ENCODE measurements around the gene DNAH9. TPM values are rescaled to one million over a fixed set of nuclear protein-coding genes. Genes with fewer than 3 reads are reported as not detected.

The DNAH9 gene
- total RNA-seq, 1 experiment from 2014 or later = not detected

- CTCF ChIA-PET = no interaction called here
- POLR2A ChIA-PET = no interaction called here
- H3K4me3 Mint-ChIP-seq (ENCODE audit: unreplicated experiment) = no peak overlapping the region
Observed at GRCh38 chr17:11874756-11875155, 276.5 kb downstream of the DNAH9 start.

GRCh38 chr17:11880714-11881113 lies 282.4 kb downstream of the DNAH9 start:
- Mint-ChIP-seq H3K4me1 (ENCODE audit: low read depth, unreplicated experiment) (no peaks in the 10 kb centered on the region), H3K9me3 (ENCODE audit: unreplicated experiment) (no peaks in the 10 kb centered on the region), H3K27me3 (ENCODE audit: insufficient read depth, unreplicated experiment) (peaks cover 3% of the 10 kb centered on the region), H3K27ac (ENCODE audit: unreplicated experiment) (no peak overlapping the region), H3K4me3 (ENCODE audit: unreplicated experiment) (no peak overlapping the region), H3K36me3 (ENCODE audit: insufficient read depth, unreplicated experiment) (no peaks in the 10 kb centered on the region)
- peak; percentile 19 to 34 for DNase-seq
- no peaks in the 10 kb centered on the region for H3K27me3 ChIP-seq (replicated peaks; ENCODE audit: control insufficient read depth, insufficient read depth, low read length)
- ChIA-PET CTCF (no interaction called here), POLR2A (no interaction called here)
- no TSS peak for BruUV-seq (replicated peaks)
- no peaks in the 10 kb centered on the region for H3K9me3 ChIP-seq
- intact Hi-C loops (cut with micrococcal nuclease; ENCODE audit: unreplicated experiment) = no loop called here
- no peaks in the 10 kb centered on the region for H3K36me3 ChIP-seq (ENCODE audit: control insufficient read depth, insufficient read depth, low read length)
- TF ChIP-seq CTCF (IDR thresholded peaks at IDR 0.05; ENCODE audit: insufficient read depth in 1 of 2, low read depth in 1 of 2, low read length in 1 of 2, severe bottlenecking in 1 of 2, unreplicated experiment in 1 of 2) = peak in 1 of 2 experiments; percentile 26
- no peaks in the 10 kb centered on the region for H3K4me1 ChIP-seq
- H3K4me3 ChIP-seq (ENCODE audit: low read depth, low read length) = no peak overlapping the region

More at GRCh38 chr17:11874756-11875155, 276.5 kb downstream of the DNAH9 start:
- no peak overlapping the region for H3K4me3 ChIP-seq (ENCODE audit: low read depth, low read length)
- no peaks in the 10 kb centered on the region for H3K4me1 Mint-ChIP-seq (ENCODE audit: low read depth, unreplicated experiment)
- BruUV-seq (replicated peaks) = no TSS peak
- no peaks in the 10 kb centered on the region for H3K4me1 ChIP-seq
- no peak overlapping the region for H3K27ac Mint-ChIP-seq (ENCODE audit: unreplicated experiment)
- H3K27me3 ChIP-seq (replicated peaks; ENCODE audit: control insufficient read depth, insufficient read depth, low read length) = no peaks in the 10 kb centered on the region
- no peaks in the 10 kb centered on the region for H3K36me3 Mint-ChIP-seq (ENCODE audit: insufficient read depth, unreplicated experiment)
- no peaks in the 10 kb centered on the region for H3K36me3 ChIP-seq (ENCODE audit: control insufficient read depth, insufficient read depth, low read length)
- intact Hi-C loops (cut with micrococcal nuclease; ENCODE audit: unreplicated experiment) = no loop called here
- no peak for DNase-seq
- TF ChIP-seq CTCF (IDR thresholded peaks at IDR 0.05; ENCODE audit: insufficient read depth in 1 of 2, low read depth in 1 of 2, low read length in 1 of 2, severe bottlenecking in 1 of 2, unreplicated experiment in 1 of 2) = no peak
- peaks cover 3% of the 10 kb centered on the region for H3K27me3 Mint-ChIP-seq (ENCODE audit: insufficient read depth, unreplicated experiment)
- no peaks in the 10 kb centered on the region for H3K9me3 Mint-ChIP-seq (ENCODE audit: unreplicated experiment)
- H3K9me3 ChIP-seq = no peaks in the 10 kb centered on the region

GRCh38 chr17:11882716-11883115 lies 284.4 kb downstream of the DNAH9 start:
- Mint-ChIP-seq H3K27me3 (ENCODE audit: insufficient read depth, unreplicated experiment) (peaks cover 3% of the 10 kb centered on the region), H3K27ac (ENCODE audit: unreplicated experiment) (no peak overlapping the region)
- no TSS peak for BruUV-seq (replicated peaks)

More at GRCh38 chr17:11882716-11883115, 284.4 kb downstream of the DNAH9 start:
- no peak overlapping the region for H3K4me3 ChIP-seq (ENCODE audit: low read depth, low read length)
- H3K36me3 ChIP-seq (ENCODE audit: control insufficient read depth, insufficient read depth, low read length) = no peaks in the 10 kb centered on the region
- no peaks in the 10 kb centered on the region for H3K9me3 Mint-ChIP-seq (ENCODE audit: unreplicated experiment)
- intact Hi-C loops (cut with micrococcal nuclease; ENCODE audit: unreplicated experiment) = no loop called here
- H3K4me1 ChIP-seq = no peaks in the 10 kb centered on the region
- CTCF ChIA-PET = no interaction called here
- POLR2A ChIA-PET = no interaction called here
- H3K36me3 Mint-ChIP-seq (ENCODE audit: insufficient read depth, unreplicated experiment) = no peaks in the 10 kb centered on the region
- no peak for DNase-seq
- H3K4me3 Mint-ChIP-seq (ENCODE audit: unreplicated experiment) = no peak overlapping the region
- H3K9me3 ChIP-seq = no peaks in the 10 kb centered on the region
- H3K27me3 ChIP-seq (replicated peaks; ENCODE audit: control insufficient read depth, insufficient read depth, low read length) = no peaks in the 10 kb centered on the region
- no peaks in the 10 kb centered on the region for H3K4me1 Mint-ChIP-seq (ENCODE audit: low read depth, unreplicated experiment)
- TF ChIP-seq CTCF (IDR thresholded peaks at IDR 0.05; ENCODE audit: insufficient read depth in 1 of 2, low read depth in 1 of 2, low read length in 1 of 2, severe bottlenecking in 1 of 2, unreplicated experiment in 1 of 2) = no peak
